Ovary (tissue), 9 donors: ENCODE data around the gene SETD6. TPM values are rescaled to one million over a fixed set of nuclear protein-coding genes. Genes with fewer than 3 reads are reported as not detected.

Experiments used
- DNase-seq, 5 donors: peaks; one replicate each; pipeline ENCODE4 v3.0.0-alpha.2; 2019 to 2020
- H3K27ac ChIP-seq, 2 donors: fragments of 200-600 bp; one replicate each; pipeline versions ENCODE4 v1.5.1 to v1.8.0; 2019 to 2022
- H3K27me3 ChIP-seq: fragments of 200-600 bp; one replicate; pipeline ENCODE4 v1.8.0; 2022
- H3K36me3 ChIP-seq: fragments of 200-600 bp; sonication (generic); one replicate; pipeline ENCODE4 v1.5.1; 2019
- H3K4me1 ChIP-seq: one replicate; pipeline ENCODE4 v1.8.1; 2013; ENCODE audit warnings: mild to moderate bottlenecking, moderate library complexity; ENCODE audit not compliant: insufficient read depth
- H3K4me3 ChIP-seq: fragments of 200-600 bp; sonication (generic); one replicate; pipeline ENCODE4 v1.5.1; 2017
- H3K9me3 ChIP-seq, 2 donors: fragments of 200-600 bp in 1 of 2; sonication (generic) in 1 of 2; one replicate each; pipeline versions ENCODE4 v1.5.1 to v1.8.1; 2013 to 2019; ENCODE audit warnings: mild to moderate bottlenecking in 1 of 2, moderate library complexity in 1 of 2
- EP300 ChIP-seq: sonication (generic); formaldehyde crosslinking; IDR thresholded peaks from one replicate; pipeline ENCODE4 v1.6.1; 2017; ENCODE audit warnings: antibody characterized with exemption
- POLR2A ChIP-seq: fragments of 450-650 bp; IDR thresholded peaks from one replicate; pipeline ENCODE4 v1.6.1; 2017; ENCODE audit warnings: antibody characterized with exemption, mild to moderate bottlenecking, moderate library complexity
- WGBS, 3 donors: extraction: QIAGEN DNeasy Blood & Tissue Kit in 1 of 3; methylation state at CpG; one replicate each; pipeline versions ENCODE4 v1.1.5 to v1.1.7; 2013 to 2017; 5-methylcytosine and 5-hydroxymethylcytosine counted together
- intact Hi-C, 4 donors: fragments of 100-400 bp; cut with DNase I; formaldehyde crosslinking; loops; one replicate each; pipeline versions ENCODE4 v1.11.0 to v1.15.1; 2022 to 2023
- polyA plus RNA-seq, 2 donors: library from polyadenylated mRNA; stranded (reverse); fragments of 200-250 nt in 1 of 2; fragments of 350-450 nt in 1 of 2; fragmentation: Illumina TruSeq in 1 of 2; extraction: RNeasy Lipid Tissue Mini Kit (QIAGEN cat#74804) in 1 of 2; gene quantifications; one replicate each; pipeline ENCODE4 v1.2.3, GENCODE V29; 2013 to 2014
- total RNA-seq, 7 donors: library from RNA; depleted of rRNA in 2 of 7; stranded (reverse); fragments of >200 nt in 2 of 7; fragmentation: NEBNext Ultra II Directional in 3 of 7; extraction: Animal tissue kit (Norgen Biotek cat#: 25700) in 3 of 7; gene quantifications; one replicate each; pipeline versions ENCODE4 v1.1.0 to v1.2.4, GENCODE V29; 2016 to 2023
- TF ChIP-seq, protein P1 (sequence below), 3 donors: fragments of 450-650 bp in 2 of 3; fragments of 200-600 bp in 1 of 3; IDR thresholded peaks; one replicate each; pipeline versions ENCODE4 v1.5.1 to v1.8.0; 2016 to 2022; ENCODE audit warnings: antibody characterized with exemption in 3 of 3, mild to moderate bottlenecking in 1 of 3
- donor health status: DM: no; HTN: no; CAD: no; lungs with moderate emphysema.
- donor health status: DM: no; HTN: no; CAD: no.
- donor health status: Bipolar disorder and iron deficiency.
- donor health status: DM: yes; HTN: yes; CAD: no.
- donor health status: DM: no; HTN: no; CAD: no.
- donor health status: DM: yes; HTN: yes; CAD: no.

Gene SETD6
- total and polyA plus RNA-seq, 9 donors = 12.5 to 28.4 (median 18.9) TPM

DNA sequence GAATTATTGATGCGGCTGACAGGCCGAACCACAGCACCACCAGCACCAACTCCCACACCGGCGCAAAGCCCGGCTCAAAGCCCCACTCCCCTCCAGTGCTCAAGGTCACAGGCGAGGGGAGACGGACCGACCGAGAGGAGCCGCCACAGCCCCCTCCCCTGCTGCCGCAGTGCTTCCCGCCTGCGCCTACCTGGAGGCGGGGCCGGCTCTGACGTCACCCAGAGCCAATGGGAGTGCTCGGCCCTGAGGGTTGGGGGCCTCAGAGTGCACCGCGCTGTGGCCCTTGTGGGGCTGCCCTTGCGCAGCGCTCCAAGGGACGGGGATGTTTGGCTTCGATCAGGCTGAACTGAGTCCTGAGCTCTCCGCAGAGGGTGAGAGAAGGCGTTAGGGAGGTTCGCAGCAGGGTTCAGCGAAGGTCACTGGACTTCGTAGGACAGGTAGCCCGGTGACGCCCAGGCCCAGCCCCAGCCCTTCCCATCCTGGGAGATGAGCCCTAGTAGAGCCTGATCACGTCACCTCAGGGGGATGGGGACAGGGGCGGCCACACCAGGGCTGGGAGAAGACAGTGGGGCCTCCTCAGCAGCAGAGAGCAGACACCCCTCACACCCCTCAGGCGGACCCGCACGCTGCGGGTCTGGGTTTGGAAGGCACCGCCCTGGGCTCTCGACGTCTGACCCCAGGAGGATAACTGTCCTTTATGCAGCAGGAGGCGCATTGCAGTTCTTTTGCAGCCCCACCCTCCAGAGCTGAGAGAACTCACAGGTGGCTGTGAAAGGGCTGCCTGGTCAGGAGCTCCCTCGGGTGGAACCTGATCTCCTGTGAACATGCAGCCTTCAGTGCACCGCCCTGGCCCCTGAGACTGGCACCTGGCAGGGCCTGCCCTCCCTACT, 13.8 kb upstream of the SETD6 start:
- peak overlapping the region; percentile 28 for H3K4me3 ChIP-seq
- TF ChIP-seq EP300 (no peak), POLR2A (no peak)
- TF ChIP-seq, protein P1, sequence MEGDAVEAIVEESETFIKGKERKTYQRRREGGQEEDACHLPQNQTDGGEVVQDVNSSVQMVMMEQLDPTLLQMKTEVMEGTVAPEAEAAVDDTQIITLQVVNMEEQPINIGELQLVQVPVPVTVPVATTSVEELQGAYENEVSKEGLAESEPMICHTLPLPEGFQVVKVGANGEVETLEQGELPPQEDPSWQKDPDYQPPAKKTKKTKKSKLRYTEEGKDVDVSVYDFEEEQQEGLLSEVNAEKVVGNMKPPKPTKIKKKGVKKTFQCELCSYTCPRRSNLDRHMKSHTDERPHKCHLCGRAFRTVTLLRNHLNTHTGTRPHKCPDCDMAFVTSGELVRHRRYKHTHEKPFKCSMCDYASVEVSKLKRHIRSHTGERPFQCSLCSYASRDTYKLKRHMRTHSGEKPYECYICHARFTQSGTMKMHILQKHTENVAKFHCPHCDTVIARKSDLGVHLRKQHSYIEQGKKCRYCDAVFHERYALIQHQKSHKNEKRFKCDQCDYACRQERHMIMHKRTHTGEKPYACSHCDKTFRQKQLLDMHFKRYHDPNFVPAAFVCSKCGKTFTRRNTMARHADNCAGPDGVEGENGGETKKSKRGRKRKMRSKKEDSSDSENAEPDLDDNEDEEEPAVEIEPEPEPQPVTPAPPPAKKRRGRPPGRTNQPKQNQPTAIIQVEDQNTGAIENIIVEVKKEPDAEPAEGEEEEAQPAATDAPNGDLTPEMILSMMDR (IDR thresholded peaks at IDR 0.05) = no peak
- H3K27ac ChIP-seq = no peak overlapping the region
- H3K4me1 ChIP-seq = peaks cover 6% of the 10 kb centered on the region
- peak in 2 of 5 donors; percentile 44 to 64 for DNase-seq
- no peaks in the 10 kb centered on the region for H3K9me3 ChIP-seq
- intact Hi-C loops = loop anchor here in 1 of 4 donors (10.0 kb wide), 1 partner anchor 937 kb away; no protein-coding TSS in a partner anchor
- H3K36me3 ChIP-seq = no peaks in the 10 kb centered on the region
- no peaks in the 10 kb centered on the region for H3K27me3 ChIP-seq
- WGBS, 3 donors = 9 to 12% (median 11%) methylated on average over 23 to 42 of the region's 42 CpGs

DNA sequence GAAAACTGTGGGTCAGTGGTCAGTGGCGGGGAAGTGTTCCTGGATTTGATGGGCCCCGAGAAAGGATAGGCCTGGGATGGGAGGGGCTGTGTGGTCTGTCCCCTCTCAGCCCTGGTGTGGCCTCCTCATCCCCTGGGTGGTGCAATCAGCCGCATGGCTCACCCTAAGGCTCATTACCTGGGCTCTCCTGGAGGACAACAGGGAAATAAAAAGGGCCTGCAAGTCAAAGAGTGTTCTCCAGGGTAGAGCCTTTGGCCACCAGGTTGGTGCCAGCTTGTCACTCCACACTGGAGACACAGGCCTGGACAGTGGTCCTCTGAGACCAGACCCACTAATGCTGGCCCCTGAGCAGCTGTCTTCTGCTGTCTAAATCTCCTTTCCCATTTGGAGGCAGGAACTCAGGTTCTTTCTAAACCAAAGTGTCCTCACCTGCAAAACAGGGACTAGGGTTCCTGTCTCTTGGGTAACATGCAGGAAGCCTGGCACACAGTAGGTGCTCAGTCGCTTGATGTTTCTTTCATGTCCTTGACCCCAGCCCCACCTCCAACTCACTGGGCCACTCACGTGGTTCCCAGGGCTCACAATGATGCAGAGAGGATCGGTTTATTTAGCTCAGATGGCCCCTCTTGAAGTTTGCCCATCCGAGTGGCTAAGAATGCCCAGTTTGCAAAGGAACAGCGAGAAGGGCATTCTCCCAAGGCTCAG, 12.9 kb upstream of the SETD6 start:
- WGBS, 3 donors = 73 to 84% (median 76%) methylated on average over 8 of the region's 8 CpGs
- no peaks in the 10 kb centered on the region for H3K27me3 ChIP-seq

GRCh38 chr16:58503166-58503862, 12.0 kb upstream of the SETD6 start:
- Histone ChIP-seq H3K36me3 (no peaks in the 10 kb centered on the region), H3K4me3 (no peak overlapping the region), H3K27me3 (no peaks in the 10 kb centered on the region), H3K9me3 (no peaks in the 10 kb centered on the region), H3K27ac (no peak overlapping the region), H3K4me1 (peaks cover 6% of the 10 kb centered on the region)
- peak in 1 of 5 donors; percentile 12 for DNase-seq
- no peak for TF ChIP-seq POLR2A
- TF ChIP-seq EP300 = no peak
- TF ChIP-seq, protein P1 (IDR thresholded peaks at IDR 0.05) = no peak
- 87 to 89% (median 88%) methylated on average over 14 of the region's 14 CpGs for WGBS, 3 donors
- intact Hi-C loops = loop anchor here in 1 of 4 donors (10.0 kb wide), 1 partner anchor 939 kb away; no protein-coding TSS in a partner anchor

More for the DNA sequence above, 12.9 kb upstream of the SETD6 start:
- H3K36me3 ChIP-seq = no peaks in the 10 kb centered on the region
- DNase-seq = peak in 1 of 5 donors; percentile 12
- H3K27ac ChIP-seq = no peak overlapping the region
- H3K9me3 ChIP-seq = no peaks in the 10 kb centered on the region
- TF ChIP-seq POLR2A = no peak
- TF ChIP-seq, protein P1 (IDR thresholded peaks at IDR 0.05) = no peak
- TF ChIP-seq EP300 = no peak
- H3K4me1 ChIP-seq = peaks cover 6% of the 10 kb centered on the region
- intact Hi-C loops = loop anchor here in 1 of 4 donors (10.0 kb wide), 1 partner anchor 938 kb away; no protein-coding TSS in a partner anchor
- H3K4me3 ChIP-seq = no peak overlapping the region
